ENCODE data around the gene PIK3R4. TPM values are rescaled to one million over a fixed set of nuclear protein-coding genes. Genes with fewer than 3 reads are reported as not detected.

PIK3R4 gene
- total RNA-seq, 1 donor from 2014 or later = 26.6 TPM

DNA sequence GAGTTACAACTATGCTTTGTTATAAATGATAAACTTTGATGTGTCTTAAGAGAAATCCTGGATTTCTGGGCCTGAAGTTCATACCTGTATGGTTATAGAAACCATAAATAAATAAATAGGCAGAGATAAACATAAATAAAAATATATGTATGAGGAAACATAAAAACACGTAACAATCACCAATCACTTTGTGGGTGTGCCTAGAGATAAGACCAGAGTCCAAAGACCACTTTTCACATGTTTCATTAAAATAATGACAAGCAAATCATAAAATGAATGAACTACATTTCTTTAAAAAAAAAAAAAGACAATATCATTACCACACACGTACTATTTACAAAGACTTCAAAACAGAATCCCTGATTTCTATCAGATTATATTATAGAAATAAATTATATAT is 14.1 kb downstream of the PIK3R4 start:
- peaks cover 5% of the 10 kb centered on the region for H3K9me3 Mint-ChIP-seq
- TF ChIP-seq CTCF (IDR thresholded peaks at IDR 0.05; ENCODE audit: unreplicated experiment) = no peak
- H3K27me3 Mint-ChIP-seq (ENCODE audit: low read depth) = no peaks in the 10 kb centered on the region

GRCh38 chr3:130731817-130732216 is 14.8 kb downstream of the PIK3R4 start:
- no peak overlapping the region for H3K27ac Mint-ChIP-seq
- peaks cover 4% of the 10 kb centered on the region for H3K4me1 Mint-ChIP-seq
- peaks cover 4% of the 10 kb centered on the region for H3K9me3 Mint-ChIP-seq
- no peak for DNase-seq (ENCODE audit: low spot score in 2 of 2, unreplicated experiment in 2 of 2)
- H3K27me3 Mint-ChIP-seq (ENCODE audit: low read depth) = no peaks in the 10 kb centered on the region
- no peak for TF ChIP-seq CTCF (IDR thresholded peaks at IDR 0.05; ENCODE audit: unreplicated experiment)
- H3K36me3 Mint-ChIP-seq = peaks cover 17% of the 10 kb centered on the region
- H3K4me3 Mint-ChIP-seq = no peak overlapping the region

More for the DNA sequence above, 14.1 kb downstream of the PIK3R4 start:
- H3K27ac Mint-ChIP-seq = no peak overlapping the region
- peaks cover 21% of the 10 kb centered on the region for H3K36me3 Mint-ChIP-seq
- no peak for DNase-seq (ENCODE audit: low spot score in 2 of 2, unreplicated experiment in 2 of 2)
- no peak overlapping the region for H3K4me3 Mint-ChIP-seq
- H3K4me1 Mint-ChIP-seq = peaks cover 2% of the 10 kb centered on the region

- H3K4me3 Mint-ChIP-seq = no peak overlapping the region
- no peaks in the 10 kb centered on the region for H3K27me3 Mint-ChIP-seq (ENCODE audit: low read depth)
- peak overlapping the region; percentile 60 for H3K27ac Mint-ChIP-seq
- peaks cover 9% of the 10 kb centered on the region for H3K36me3 Mint-ChIP-seq
- no peak for DNase-seq (ENCODE audit: low spot score in 2 of 2, unreplicated experiment in 2 of 2)
- TF ChIP-seq CTCF (IDR thresholded peaks at IDR 0.05; ENCODE audit: unreplicated experiment) = no peak
- H3K9me3 Mint-ChIP-seq = no peaks in the 10 kb centered on the region
- peaks cover 9% of the 10 kb centered on the region for H3K4me1 Mint-ChIP-seq
These were observed 17.5 kb downstream of the PIK3R4 start for GRCh38 chr3:130729154-130729553.

DNA sequence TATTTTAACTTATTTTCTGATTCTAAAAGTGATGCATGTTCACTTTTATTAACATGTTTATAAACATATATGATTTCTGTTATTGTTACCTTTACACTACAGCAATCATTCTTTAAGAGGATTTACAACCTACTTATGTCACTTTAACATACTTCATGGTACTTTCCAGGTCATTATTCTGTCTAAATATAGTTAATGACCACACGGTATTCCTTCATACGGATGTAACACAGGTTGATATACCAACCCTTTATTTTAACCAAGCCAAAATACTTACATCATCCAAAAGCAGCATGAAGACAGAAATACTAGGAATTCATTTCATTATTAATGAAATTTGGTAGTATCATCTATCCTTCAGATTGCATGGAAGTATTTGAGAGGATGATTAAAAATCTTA is 18.6 kb downstream of the PIK3R4 start:
- DNase-seq (ENCODE audit: low spot score in 2 of 2, unreplicated experiment in 2 of 2) = no peak
- no peak for TF ChIP-seq CTCF (IDR thresholded peaks at IDR 0.05; ENCODE audit: unreplicated experiment)
- peak overlapping the region; percentile 80 for H3K4me3 Mint-ChIP-seq
- no peaks in the 10 kb centered on the region for H3K27me3 Mint-ChIP-seq (ENCODE audit: low read depth)
- peaks cover 13% of the 10 kb centered on the region for H3K36me3 Mint-ChIP-seq
- no peaks in the 10 kb centered on the region for H3K9me3 Mint-ChIP-seq
- no peak overlapping the region for H3K27ac Mint-ChIP-seq
- H3K4me1 Mint-ChIP-seq = peaks cover 9% of the 10 kb centered on the region

DNA sequence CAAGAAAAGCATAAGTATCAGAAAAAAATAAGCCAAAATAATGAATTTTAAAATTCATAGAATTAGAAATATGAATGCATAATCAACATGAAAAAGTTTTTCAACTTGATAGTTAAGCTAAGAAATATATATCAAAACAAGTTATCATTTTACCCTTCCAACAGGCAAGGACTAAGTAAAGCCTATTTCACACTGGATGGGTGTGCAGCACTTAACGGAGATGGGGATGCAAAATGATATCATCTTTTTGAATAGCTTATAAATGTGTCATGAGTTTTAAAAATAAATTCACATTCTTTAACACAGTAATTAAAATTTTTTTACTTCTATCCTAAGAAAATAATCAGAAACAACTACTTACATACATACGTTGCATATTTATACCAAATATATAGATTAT is 20.9 kb downstream of the PIK3R4 start:
- H3K4me3 Mint-ChIP-seq = no peak overlapping the region
- no peak for DNase-seq (ENCODE audit: low spot score in 2 of 2, unreplicated experiment in 2 of 2)

More for the DNA sequence above, 20.9 kb downstream of the PIK3R4 start:
- H3K4me1 Mint-ChIP-seq = peaks cover 9% of the 10 kb centered on the region
- no peaks in the 10 kb centered on the region for H3K27me3 Mint-ChIP-seq (ENCODE audit: low read depth)
- no peaks in the 10 kb centered on the region for H3K9me3 Mint-ChIP-seq
- peaks cover 9% of the 10 kb centered on the region for H3K36me3 Mint-ChIP-seq
- H3K27ac Mint-ChIP-seq = no peak overlapping the region
- no peak for TF ChIP-seq CTCF (IDR thresholded peaks at IDR 0.05; ENCODE audit: unreplicated experiment)
